SHP77 treated with DMSO at 0.1 percent for 48 hours (cell line): ENCODE data around the gene GXYLT2.

Experiments used
- DNase-seq: peaks from one replicate; lab custom pipeline; 2025; lab: John Stamatoyannopoulos, UW

The GXYLT2 gene

DNA sequence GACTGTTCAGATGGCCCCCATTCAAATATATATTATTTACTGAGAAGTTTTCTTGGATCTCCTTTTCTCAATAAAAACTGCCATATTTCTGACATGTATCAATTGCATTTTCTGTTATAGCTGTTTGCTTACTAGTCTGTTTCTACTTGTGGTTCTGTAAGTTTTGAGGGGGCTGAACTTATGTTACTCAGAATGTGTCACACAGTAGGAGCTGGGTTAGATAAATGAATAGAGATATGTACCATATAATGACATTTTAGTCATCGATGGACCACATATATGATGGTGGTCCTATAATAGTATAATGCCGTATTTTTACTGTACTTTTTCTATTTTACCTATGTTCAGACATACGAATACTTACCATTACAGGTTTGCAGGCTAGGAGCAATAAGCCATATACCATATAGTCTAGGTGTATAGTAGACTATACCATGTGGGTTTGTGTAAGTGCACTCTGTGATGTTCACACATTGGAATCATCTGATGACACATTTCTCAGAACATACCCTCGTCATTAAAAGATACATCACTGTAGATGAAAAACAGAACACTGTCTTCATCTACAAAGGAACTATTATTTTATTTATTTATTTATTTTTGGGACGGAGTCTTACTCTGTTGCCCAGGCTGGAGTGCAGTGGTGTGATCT is 131.1 kb downstream of the GXYLT2 start:
- DNase-seq: no peak

DNA sequence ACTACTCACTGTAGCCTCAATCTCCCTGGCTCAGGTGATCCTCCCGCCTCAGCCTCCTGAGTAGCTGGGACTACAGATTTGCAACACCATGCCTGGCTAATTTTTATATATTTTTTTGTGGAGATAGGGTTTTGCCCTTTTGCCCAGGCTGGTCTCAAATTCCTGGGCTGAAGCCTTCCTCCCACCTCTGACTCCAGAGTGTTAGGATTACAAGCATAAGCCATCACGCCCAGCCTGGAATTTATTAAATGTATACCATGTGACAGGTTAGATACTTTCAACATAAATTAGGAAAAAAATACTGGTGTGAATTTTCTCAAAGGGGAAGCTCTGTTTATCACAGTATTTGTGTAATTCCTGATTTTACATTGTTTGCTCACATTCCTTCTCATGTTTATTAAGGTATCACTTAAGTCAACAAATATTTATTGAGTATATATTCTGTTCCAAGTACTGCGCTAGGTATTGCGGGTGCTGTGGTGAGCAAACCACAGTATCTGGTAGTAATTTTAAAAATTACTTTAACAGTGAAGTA is 133.5 kb downstream of the GXYLT2 start:
- DNase-seq: no peak

DNA sequence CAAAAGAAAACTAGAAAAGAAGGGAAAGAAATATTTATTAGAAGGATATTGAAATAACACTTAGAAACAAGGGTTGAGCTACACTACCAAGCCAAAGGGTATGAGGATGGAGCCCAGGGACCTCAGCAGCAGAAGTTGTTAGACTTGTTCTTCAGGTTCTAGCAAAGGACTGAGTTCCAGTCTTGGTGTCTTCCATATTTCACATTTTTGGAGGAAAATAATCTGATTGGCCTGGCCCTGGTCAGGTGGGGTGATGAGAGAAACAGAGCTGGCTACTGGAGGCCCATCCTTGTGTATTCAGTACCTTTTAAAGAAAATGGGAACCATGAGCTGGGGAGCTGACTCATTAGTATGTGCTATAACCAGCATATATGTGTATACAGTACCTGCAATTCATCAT is 137.0 kb downstream of the GXYLT2 start:
- no peak for DNase-seq

GRCh38 chr3:73026111-73026759 is 138.4 kb downstream of the GXYLT2 start:
- DNase-seq: no peak
